Epithelial cell of esophagus (primary cell): ENCODE measurements around the gene DGKZ.
A peak's percentile ranks its signal among the peaks of the same experiment; 100 is the strongest.

Experiments
- DNase-seq: peaks from one replicate; pipeline ENCODE4 v3.0.0; 2010; ENCODE audit warnings: low read depth
- H3K4me3 ChIP-seq: 2 replicates; pipeline ENCODE4 v1.5.1; 2011; ENCODE audit warnings: mild to moderate bottlenecking, low read length, control low read depth
- CTCF ChIP-seq: IDR thresholded peaks from 2 replicates; pipeline ENCODE4 v1.5.1; 2011; ENCODE audit warnings: low read depth, mild to moderate bottlenecking, low read length, control low read depth, inconsistent platforms; ENCODE audit not compliant: insufficient read depth; ENCODE audit errors: missing control alignments

Gene DGKZ

GRCh38 chr11:46338988-46339666, 8.1 kb upstream of the DGKZ start:
- no peak overlapping the region for H3K4me3 ChIP-seq

DNA sequence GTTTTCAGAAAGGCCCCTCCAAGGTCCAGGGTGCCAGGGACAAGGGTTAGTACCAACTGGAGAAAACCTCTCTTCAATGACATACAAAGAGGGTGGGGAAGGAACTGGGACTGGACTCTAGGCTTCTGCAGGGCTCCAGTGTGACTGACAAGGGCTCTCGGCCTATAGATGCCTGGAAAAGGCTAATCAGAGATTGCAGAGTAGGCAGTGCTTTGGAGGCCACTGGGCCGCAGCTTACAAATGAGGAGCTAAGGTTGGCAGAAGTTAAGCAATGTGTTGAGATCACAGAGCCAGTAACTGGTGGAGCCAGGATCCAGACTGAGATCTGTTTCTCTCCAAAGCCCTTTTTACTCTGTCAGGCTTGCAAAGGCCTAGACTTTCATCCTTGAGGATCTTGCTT, 7.4 kb upstream of the DGKZ start:
- no peak overlapping the region for H3K4me3 ChIP-seq
- TF ChIP-seq CTCF, result no peak
- no peak for DNase-seq

More at GRCh38 chr11:46338988-46339666, 8.1 kb upstream of the DGKZ start:
- TF ChIP-seq CTCF, result no peak
- DNase-seq, result no peak

DNA sequence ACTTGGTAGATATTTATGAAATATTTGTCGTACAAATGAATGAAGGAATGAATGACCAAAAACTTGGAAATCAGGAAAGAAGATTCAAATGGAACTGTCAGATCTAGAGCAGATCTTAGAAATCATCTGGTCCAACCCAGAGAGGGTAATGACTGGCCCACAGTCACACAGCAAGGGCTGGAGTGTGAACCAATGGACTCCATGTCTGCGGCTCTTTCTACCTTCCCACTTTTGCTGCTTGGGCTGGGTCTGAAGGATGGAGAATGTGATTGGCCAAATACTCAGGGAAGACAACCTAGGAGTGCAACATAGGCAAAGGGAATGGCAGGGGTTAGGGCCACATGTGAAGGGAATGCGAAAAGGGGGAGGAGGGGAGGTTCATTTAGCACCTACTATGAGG, 5.8 kb upstream of the DGKZ start:
- DNase-seq, result no peak
- H3K4me3 ChIP-seq, result no peak overlapping the region
- no peak for TF ChIP-seq CTCF

DNA sequence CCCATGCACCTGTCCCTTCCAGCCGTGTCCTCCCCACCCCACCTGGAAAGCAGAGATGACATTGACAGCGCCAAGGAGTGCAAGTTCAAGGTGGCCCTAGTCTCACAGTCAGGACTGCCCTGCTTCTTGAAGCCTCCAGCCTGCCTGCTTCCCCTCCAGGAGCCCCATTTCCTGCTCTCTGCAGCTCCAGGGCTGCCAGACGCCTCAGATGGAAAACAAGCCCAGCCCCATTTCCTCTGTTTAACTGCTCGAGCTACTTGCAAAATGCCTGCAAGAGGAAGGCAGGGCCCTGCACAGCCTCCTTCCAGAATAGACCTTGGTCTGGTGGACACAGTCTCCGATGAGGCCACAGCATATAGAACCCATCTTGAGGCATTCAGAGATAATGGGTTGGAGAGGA, 5.0 kb upstream of the DGKZ start:
- TF ChIP-seq CTCF, result no peak
- no peak for DNase-seq
- H3K4me3 ChIP-seq, result no peak overlapping the region

DNA sequence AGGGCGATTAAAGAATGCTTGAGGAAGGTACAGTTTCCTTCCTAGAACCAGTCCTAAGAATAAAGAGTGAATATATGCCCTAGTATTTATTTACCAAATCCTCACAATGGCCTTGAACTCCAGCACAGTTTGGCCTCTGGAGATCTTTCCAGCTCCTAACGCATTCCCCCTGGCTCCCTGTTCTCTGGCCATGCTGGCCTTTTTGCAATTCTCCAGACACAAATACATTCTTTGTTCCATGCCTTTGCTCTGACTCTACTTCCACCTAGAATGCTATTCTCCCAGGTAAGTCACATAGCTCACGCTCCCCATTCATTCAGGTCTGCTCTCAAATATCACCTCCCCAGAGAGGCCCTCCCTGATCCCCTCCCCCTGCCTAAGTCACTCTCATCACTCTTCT, 3.7 kb upstream of the DGKZ start:
- H3K4me3 ChIP-seq, result no peak overlapping the region
- DNase-seq, result no peak
- TF ChIP-seq CTCF, result no peak

GRCh38 chr11:46345131-46345597, 2.1 kb upstream of the DGKZ start:
- DNase-seq, result peak; percentile 92
- H3K4me3 ChIP-seq, result peak overlapping the region; percentile 51
- TF ChIP-seq CTCF, result peak; percentile 26

DNA sequence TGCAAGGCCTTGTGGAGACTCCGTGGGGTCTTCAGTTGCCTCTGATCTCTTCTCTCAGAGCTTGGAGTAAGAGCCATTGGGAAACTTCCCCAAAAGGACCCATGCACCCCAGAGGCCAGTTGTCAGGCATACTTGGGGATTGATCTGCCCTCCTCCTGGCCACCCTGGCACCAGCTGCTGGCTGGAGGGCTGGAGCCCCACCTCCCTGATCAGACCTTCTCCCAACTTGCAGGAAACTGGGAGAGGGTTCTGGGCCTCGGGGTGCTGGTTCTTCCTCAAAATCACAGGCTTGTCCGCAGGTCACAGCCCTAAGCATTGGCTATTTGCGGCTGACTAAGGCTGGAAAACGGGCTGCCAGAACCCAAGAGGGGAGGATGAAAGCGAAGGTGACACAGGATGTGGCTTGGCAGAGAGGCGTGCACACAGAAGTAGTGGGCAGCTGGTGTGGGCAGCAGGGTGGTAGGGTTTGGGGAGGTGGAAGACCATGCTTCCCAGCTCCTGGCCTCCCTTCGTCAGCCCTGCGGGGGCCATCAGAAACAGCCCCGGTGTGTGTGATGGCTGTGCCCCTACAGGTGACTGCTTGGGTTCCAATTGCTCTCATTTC, 1.3 kb upstream of the DGKZ start:
- peak overlapping the region; percentile 51 for H3K4me3 ChIP-seq
- no peak for DNase-seq
- TF ChIP-seq CTCF, result no peak
